Measurements from ENCODE around the gene EXD1.
"Not testable (repeated sequence)": the region's sequence is repeated elsewhere in the genome, so short reads cannot be mapped to it uniquely, and the experiment has no call there.

EXD1 gene

DNA sequence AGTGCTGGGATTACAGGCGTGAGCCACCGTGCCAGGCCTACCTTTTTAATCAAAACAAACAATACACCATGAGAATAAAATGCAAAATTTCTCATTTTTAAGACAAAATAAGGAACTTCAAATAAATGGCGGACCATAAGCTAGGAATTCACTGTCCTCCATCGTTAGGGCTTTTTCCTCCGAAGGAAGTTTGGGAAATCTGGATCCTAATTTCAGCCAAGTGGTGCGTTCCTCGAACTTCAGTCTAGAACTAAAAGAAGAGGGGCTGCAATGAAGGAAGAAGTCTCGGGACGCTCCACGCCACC is 260 bp downstream of the EXD1 start:
- DNase-seq, result no peak

DNA sequence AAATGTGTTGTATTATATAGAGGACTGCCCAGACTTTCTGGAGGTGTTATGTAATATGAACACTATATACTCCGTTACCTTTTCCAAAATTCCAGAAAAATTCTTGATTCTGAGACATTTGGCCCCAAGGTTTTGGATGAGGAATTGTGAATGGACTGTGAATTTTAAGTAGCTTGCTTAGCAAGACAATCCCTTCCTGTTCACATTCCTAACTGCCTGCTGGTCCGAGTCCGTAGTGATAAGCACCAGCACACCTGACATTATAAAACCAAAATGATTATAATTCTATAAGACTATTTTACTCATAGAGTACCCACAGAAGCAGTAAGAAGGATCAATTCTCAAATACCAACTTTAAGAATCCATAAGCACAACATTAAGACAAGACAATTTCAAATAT is 11.2 kb downstream of the EXD1 start:
- DNase-seq, result no peak

DNA sequence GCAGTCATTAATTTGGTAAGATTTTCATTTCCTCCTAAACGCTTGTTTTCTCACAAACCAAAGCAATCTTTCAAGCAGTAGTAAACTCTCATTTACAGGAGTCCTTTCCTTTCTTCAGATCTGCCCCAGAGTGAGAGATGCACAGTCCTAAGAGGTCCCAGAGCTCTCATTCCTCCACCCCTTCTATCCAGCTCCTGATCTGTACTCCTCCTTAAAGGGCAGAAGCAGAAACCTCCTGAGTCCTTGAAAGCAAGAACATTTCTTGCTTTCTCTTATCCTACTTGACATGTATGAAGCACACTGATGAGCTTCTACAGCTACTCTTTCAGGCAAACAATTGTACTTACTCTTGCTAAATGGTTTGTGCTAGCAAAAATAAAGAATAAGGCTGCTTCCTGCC is 11.7 kb downstream of the EXD1 start:
- DNase-seq, result no peak

DNA sequence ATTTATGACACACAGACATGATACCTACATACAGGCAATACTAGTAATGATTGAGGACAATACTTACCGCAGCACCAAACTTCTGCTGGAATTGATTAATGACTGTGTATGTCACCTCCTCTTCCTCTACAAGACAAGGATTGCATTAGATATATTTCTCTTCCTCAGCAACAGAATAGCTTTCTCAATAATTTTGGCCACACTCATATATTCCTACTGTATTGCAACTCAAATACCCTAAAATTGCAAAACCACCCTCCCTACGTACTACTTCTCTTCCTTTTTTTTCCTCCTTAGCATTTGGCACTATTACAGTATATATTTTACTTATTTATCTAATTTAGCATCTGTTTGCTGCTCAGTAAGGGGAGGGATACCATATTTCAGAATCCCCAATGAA is 14.8 kb downstream of the EXD1 start:
- no peak for DNase-seq

DNA sequence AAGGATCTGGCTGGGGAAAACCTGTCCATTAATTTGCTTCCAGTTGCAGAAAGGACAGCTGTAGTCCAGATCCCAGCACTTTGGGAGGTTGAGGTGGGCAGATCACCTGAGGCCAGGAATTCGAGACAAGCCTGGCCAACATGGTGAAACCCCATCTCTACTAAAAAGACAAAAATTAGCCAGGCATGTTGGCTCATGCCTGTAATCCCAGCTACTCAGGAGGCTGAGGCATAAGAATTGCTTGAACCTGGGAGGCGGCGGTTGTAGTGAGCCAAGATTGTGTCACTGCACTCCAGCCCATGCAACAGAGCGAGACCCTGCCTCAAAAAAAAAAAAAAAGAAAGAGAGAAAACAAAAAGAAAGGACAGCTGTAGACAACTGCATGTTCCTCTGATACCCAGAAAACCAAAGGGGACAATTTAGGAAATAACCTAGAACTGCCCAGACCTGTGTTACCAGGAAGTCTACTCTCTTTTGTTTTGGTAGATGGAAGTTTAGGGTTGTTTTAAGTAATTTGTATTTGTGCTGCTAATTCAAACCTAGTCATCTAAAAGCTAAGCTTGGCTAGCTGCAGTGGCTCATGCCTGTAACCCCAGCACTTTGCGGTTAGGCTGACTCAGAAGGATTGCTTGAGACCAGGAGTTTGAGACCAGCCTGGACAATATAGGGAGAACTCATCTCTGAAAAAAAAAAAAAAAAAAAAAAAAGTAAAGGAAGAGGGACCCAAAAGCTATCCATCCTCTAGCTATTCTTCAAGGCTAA is 22.7 kb downstream of the EXD1 start:
- DNase-seq, result no peak

DNA sequence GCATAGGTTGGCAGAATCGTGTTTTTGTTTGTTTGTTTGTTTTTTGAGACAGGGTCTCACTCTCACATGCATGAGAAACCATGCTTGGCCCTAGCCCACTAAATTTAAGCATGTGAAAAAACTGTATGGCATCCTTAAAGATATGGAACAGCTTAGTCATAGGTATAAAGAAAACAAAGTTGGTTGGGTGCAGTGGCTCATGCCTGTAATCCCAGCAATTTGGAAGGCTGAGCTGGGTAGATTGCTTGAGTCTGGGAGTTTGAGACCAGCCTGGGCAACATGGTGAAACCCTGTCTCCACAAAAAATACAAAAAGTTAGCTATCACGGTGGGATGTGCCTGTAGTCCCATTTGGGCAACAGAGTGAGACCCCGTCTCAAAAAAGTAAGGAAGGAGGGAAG is 25.2 kb downstream of the EXD1 start:
- no peak for DNase-seq

DNA sequence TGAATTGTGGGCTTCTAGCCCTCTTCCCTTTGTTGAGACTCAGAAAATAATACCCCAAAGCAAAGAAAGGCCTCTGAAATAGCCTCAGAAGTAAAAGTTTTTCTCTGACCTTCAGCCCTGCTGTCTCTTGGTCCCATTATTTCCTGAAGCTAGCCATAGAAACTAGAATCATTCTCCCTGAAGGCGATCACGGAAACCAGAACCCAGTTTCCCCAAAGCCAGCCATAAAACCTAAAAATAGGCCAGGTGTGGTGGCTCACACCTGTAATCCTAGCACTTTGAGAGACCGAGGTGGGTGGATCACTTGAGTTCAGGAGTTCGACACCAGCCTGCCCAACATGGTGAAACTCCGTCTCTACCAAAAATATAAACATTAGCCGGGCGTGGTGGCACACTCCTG is 27.2 kb downstream of the EXD1 start:
- DNase-seq, result no peak

DNA sequence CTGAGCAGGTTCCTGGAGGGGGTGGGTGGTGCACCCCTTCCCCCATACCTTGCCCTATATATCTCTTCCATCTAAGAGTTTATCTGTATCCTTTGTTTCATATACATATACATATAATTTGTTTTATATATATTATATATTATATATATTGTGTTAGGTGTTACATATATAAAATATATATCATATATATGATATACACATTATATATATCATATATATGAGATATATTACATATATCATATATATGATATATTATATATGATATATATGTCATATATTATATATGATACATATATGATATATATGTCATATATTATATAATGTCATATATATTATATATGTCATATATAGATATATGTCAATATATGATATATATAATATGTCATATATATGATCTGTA is 31.1 kb downstream of the EXD1 start:
- DNase-seq, result no peak

DNA sequence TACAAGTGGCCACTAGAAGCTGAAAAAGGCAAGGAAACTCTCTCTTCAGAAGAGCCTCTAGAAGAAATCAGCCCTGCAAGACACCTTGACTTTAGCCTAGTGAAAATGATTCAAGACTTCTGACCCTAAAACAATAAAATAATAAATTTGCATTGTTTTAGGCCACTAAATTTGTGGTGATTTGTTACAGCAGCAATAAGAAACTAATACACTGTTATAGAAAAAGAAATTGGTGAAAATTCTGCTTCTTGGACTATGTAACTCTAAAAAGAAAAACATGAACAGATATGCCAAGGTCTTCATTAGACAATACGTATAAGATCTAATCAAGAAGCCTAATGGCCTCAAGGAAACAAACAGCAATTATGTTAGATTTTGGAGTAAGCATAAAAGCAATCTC is 36.1 kb downstream of the EXD1 start:
- no peak for DNase-seq

DNA sequence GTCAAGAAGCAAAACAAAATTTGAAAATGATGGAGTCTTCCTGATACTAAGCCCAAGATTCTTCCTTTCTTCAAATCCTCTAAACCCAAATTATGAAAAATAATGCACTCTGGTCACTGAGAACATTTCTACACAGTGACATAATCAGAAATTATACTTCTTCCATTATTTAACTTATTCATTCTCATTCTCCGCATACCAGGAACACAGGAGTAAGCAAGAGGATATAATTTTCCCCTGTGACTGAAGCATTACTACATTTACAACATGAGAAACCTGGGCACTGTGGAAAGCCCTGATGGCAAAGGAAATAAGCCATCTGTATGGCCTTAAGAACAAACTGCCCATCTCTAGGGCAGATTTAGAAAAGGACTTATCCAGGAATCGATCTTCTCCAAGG is 47.0 kb downstream of the EXD1 start:
- DNase-seq, result no peak

DNA sequence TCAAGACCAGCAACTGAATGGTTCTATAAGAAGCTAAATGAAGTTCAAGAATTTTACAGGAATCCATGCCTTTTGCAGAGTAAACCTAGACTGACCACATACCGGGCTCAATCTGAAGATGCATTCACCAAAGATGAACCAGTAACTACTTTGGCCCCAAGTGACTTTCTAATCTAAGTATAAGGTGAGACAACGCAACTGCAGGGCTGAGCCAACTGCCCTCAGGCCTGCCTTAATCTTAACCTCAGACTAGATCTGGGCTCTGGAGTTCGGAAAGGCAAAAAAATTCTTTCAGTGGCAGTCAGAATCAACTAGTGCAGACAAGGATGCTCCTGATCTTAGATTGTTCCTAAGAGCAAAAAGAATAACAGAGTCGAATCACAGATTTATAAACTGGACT is 48.3 kb downstream of the EXD1 start:
- no peak for DNase-seq

DNA sequence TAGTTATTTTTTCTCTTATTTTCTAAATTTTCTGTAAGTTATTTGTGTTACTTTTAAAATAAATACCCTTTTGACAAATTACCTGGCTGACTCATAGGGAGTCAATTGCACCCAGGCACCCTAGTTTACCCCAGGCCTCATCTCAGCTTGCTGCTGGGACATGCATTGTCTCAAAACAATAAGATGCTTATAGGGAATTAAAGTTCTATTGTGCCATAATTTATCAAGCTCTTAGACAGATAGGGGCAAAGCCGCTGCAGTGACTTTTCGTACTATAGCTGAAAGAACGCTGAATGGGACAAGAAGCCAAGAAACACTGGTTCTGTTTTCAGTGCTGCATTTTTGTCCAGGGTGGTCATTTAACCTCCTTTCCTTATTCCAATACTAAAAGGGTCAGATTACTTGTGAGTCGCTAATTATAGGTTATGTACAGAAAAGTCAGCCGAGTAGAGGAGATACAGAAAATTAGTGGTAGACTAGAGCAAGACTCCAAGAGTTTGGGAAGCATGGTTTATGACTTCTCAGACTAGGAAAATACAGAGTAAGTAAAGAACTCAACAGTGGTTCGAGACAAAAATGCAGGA is 50.3 kb downstream of the EXD1 start:
- no peak for DNase-seq

DNA sequence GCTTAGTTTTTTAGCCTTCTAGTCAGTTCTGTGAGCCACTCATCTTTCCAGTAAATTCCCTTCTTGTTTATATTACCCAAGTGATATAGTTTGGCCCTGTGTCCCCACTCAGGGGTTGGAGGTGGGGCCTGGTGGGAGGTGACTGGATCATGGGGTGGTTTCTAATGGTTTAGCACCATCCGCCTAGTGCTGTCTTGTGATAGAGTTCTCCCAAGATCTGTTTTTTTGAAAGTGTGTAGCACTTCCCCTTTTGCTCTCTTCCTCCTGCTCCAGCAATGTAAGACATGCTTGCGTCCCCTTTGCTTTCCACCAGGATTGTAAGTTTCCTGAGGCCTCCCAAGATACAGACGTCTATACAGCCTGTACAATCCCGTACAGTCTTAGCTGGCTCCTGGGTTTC is 60.8 kb downstream of the EXD1 start:
- DNase-seq, result no peak

DNA sequence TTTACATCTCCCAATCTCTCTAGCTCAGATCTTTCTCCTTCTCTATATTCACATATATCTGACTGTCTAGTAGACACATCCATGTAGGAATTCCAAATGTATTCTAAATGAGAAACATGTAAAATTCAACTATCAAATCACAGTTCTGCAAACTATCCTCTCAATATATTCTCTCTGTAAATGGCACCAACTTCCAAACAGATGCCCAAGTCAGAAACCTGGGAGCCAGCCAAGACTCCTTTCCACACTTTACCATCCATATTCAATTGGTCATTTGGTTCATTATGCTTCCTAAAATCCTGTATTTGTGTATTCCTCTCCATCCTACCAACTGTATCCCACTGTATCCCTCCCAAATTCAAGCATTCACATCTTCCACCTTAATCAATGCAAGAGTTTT is 61.5 kb downstream of the EXD1 start:
- no peak for DNase-seq

DNA sequence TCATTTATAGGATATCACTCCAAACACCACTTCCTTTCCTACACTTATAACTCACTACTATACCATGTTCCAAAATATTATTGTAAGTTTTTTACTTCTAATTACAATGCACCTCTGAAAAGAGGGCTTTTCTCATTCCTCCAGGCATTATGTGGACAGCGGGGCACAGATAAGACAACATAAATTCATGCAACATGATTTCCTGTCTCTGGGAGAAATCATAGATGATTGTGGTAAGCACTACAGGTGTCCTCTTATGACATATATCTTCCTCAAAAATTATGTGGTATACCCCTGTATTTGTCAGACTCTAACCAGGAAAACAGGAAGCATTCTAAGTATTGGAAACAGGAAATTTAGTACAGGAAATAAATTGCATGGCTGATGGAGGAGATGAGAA is 68.8 kb downstream of the EXD1 start:
- no peak for DNase-seq

DNA sequence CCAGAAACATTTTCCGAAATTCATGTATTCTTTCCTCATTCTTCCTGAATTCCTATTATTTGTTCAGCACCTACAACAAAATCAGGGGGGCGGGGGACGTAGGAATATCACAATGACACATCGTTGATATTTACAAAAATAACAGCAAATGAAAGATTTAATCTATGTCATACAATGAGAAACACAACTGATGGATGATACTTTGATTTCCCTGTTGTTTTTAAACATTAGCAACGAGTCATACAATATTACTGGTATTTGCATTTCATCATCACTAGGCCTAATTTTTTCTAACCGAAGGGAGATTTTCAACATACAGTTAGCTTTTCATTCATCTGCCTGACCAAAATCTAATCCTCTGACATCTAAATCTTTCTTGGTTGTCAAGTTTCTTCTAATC is 69.2 kb downstream of the EXD1 start:
- no peak for DNase-seq

DNA sequence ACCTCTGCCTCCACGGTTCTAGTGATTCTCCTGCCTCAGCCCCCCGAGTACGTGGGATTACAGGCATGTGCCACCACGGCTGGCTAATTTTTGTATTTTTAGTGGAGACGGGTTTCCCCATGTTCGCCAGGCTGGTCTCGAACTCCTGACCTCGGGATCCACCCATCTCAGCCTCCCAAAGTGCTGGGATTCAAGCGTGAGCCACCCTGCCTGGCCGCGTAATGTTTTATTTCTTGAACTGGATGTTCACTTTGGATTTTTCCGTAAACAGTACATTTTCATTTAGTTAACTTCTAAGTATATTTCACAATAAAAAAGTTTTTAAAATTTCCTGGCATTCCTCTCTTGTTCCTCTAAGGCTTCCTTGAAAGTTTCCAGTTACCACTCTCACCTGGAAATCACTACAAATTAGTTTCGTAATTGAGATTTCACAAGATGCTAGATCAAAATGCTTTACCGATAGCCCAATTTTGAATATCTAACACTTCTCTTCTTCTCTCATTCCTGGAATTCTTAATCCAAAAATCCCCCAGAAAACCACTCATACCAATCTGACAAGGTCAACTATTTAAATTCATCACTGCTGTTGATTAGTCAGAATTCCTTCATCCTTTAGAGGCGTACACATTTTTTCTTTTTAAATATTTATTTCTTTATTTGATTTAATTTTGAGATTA is 69.8 kb downstream of the EXD1 start:
- DNase-seq, result no peak

DNA sequence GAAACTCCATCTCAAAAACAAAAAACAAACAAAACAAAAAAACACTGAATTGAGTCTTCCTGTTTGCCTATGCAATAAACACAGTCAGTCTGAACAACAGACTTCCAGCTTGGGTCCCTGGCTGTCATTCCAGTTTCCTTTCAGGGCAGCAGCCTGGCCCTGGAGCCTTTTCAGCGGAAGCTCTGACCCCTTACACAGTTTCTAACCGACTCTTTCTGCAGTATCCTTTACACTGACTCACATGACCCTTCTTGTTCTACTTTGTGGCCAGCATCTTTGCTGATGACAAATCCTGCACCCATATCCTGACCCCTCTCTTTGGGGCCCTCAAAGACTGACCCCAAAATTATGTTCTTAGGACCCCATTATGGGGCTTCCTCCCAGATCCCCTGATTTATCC is 76.1 kb downstream of the EXD1 start:
- no peak for DNase-seq

DNA sequence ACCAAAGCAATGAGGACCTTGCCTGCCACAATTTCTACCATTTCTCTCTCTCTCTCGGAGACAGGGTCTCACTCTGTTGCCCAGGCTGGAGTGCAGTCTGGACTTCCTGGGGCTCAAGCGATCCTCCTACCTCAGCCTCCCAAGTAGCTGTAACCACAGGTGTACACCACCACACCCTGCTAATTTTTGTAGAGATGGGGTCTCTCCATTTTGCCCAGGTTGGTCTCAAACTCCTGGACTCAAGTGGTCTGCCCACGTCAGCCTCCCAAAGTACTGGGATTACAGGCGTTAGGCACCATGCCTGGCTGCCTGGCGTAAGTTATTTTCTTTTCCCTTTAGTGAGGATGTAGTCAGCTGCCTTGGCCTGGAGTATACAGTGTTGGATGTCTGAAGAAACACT is 76.8 kb downstream of the EXD1 start:
- no peak for DNase-seq

DNA sequence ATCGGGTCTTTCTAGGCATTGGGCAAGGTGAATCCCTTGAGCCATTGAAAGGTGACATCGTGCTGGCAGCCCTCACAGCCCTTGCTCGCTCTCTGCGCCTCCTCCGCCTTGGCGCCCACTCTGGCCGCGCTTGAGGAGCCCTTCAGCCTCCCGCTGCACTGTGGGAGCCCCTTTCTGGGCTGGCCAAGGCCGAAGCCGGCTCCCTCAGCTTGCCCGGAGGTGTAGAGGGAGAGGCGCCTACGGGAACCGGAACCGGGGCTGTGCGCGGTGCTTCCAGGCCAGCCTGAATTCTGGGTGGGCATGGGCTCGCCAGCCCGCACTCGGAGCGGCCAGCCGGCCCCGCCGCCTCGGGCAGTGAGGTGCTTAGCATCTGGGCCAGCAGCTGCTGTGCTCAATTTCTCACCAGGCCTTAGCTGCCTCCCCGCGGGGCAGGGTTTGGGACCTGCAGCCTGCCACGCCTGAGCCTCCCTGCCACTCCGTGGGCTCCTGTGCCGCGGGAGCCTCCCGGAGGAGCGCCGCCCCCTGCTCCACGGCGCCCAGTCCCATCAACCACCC is 79.0 kb downstream of the EXD1 start:
- DNase-seq, result no peak

DNA sequence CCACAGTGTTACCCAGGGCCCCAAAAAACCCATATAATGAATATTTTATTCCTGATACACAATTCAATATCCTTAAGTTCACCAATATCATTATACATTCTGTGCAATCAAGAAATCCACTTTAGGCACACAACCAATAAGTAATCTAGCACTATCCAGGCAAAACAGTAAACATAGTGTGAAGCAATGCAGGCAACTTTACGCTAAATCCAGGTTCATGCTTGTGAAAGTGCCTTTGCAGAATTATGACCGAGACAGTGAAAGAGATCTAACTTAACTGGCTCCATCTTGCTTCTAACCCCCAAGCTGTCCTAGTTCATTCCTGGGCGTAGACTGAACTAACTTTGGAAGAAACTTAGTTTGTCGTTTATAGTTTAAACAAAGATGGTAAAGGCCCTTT is 80.3 kb downstream of the EXD1 start:
- DNase-seq, result no peak

DNA sequence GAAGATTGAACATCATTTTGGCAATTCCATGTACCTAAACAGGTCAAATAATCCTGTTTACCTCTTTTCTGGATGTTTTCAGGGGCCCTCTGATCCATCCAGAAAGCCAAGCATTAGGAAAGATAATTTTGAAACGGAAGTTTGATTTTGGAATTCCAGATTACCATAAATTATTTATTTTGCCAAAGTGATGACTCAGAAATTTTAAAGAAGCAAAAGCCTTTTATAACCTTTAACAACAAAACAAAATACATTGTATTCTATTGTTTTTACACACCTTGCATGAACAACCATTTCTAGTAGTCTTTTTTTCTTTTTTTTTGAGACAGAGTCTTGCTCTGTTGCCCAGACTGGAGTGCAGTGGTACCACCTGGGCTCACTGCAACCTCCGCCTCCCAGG is 82.5 kb downstream of the EXD1 start:
- DNase-seq, result no peak

DNA sequence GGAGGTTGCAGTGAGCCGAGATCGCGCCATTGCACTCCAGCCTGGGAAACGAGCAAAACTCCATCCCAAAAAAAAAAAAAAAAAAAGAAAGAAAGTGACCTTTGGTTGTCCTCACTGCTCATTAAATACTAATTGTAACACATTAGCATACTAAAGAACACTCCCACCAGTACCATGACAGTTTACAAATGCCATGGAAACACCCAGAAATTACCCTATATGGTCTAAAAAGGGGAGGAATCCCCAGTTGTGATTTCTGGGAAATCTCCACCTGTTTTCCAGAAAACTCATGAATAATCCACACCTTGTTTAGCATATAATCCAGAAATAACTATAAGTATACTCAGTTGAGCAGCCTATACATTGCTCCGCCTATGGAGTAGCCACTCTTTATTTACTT is 90.9 kb downstream of the EXD1 start:
- DNase-seq, result no peak

DNA sequence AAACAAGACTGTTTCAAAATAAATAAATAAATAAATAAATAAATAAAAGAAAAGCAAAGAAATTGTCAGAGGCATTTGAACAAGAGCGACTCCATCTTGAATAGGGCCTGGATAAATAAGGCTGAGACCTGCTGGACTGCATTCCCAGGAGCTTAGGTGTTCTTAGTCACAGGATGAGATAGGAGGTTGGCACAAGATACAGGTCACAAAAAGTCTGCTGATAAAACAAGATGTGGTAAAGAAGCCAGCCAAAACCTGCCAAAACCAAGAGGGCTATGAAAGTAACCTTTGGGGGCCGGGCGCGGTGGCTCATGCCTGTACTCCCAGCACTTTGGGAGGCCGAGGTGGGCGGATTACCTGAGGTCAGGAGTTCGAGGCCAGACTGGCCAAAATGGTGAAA is 91.4 kb downstream of the EXD1 start:
- not testable (repeated sequence) for DNase-seq

DNA sequence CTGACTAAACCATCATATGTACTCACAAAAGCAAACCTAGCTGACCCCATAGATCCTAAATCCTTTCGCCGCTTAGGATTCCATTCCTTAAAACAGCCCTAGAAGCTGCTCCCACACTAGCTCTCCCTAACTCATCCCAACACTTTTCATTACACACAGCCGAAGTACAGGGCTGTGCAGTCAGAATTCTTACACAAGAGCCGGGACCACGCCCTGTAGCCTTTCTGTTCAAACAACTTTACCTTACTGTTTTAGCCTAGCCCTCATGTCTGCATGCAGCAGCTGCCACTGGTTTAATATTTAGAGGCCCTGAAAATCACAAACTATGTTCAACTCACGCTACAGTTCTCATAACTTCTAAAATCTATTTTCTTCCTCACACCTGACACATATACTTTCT is 95.0 kb downstream of the EXD1 start:
- not testable (repeated sequence) for DNase-seq

Data from DMS79 (cell line).